ENCODE measurements around the gene CD3G.
"Not testable (repeated sequence)": the region's sequence is repeated elsewhere in the genome, so short reads cannot be mapped to it uniquely, and the experiment has no call there.

The CD3G gene

GRCh38 chr11:118401880-118402590 lies 57.9 kb downstream of the CD3G start:
- H3K79me2 ChIP-seq, result peaks cover 20% of the 10 kb centered on the region
- no peaks in the 10 kb centered on the region for H3K9me3 ChIP-seq (ENCODE audit: control insufficient read depth, low read length)
- no peaks in the 10 kb centered on the region for H3K36me3 ChIP-seq (ENCODE audit: control insufficient read depth, insufficient read depth, low read length)
- no peaks in the 10 kb centered on the region for H3K27me3 ChIP-seq (ENCODE audit: control insufficient read depth, insufficient read depth, low read length)
- peak overlapping the region; percentile 87 for H3K4me3 ChIP-seq (ENCODE audit: low read depth, low read length)
- H2AFZ ChIP-seq, result peak overlapping the region; percentile 90
- H3K27ac ChIP-seq, result peak overlapping the region; percentile 95
- peak overlapping the region; percentile 88 for H3K4me2 ChIP-seq (ENCODE audit: low read length)
- no peak for TF ChIP-seq CTCF (IDR thresholded peaks at IDR 0.05)
- H3K4me1 ChIP-seq, result no peaks in the 10 kb centered on the region
- H3K9ac ChIP-seq, result peak overlapping the region; percentile 63

DNA sequence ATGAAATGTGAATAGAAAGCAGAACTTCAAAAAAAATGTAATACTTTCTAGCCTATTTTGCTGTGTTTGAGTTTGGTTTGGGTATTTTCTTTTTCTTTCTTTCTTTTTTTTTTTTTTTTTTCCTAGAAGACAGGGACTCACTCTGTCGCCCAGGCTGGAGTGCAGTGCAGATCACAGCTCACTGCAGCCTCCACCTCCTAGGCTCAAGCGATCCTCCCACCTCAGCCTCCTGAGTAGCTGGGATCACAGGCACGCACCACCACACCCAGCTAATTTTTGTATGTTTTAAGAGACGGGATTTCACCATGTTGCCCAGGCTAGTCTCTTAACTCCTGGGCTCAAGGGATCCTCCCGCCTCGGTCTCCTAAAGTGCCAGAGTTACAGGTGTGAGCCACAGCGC lies 58.5 kb downstream of the CD3G start:
- H3K4me1 ChIP-seq; H3K36me3 ChIP-seq (ENCODE audit: control insufficient read depth, insufficient read depth, low read length); H3K27ac ChIP-seq; H3K27me3 ChIP-seq (ENCODE audit: control insufficient read depth, insufficient read depth, low read length); H3K9ac ChIP-seq; H3K9me3 ChIP-seq (ENCODE audit: control insufficient read depth, low read length); H2AFZ ChIP-seq: not testable (repeated sequence)
- H3K4me2 ChIP-seq (ENCODE audit: low read length), result peak overlapping the region; percentile 88
- peaks cover 23% of the 10 kb centered on the region for H3K79me2 ChIP-seq
- peak overlapping the region; percentile 87 for H3K4me3 ChIP-seq (ENCODE audit: low read depth, low read length)

Measured in parathyroid adenoma (tissue), 2 donors.